BLaER1 (cell line): ENCODE measurements around the gene ANKRD33.
A peak's percentile ranks its signal among the peaks of the same experiment; 100 is the strongest.

Experiments used
- H3K27ac ChIP-seq: shearing (Covaris generic); formaldehyde crosslinking; 2 replicates; pipeline ENCODE4 v1.8.1; 2022
- H3K27me3 ChIP-seq: shearing (Covaris generic); formaldehyde crosslinking; 2 replicates; pipeline ENCODE4 v1.8.1; 2022
- H3K36me3 ChIP-seq: shearing (Covaris generic); formaldehyde crosslinking; 2 replicates; pipeline ENCODE4 v1.8.1; 2022
- H3K4me1 ChIP-seq: shearing (Covaris generic); formaldehyde crosslinking; 2 replicates; pipeline ENCODE4 v1.8.1; 2022
- H3K4me2 ChIP-seq: shearing (Covaris generic); formaldehyde crosslinking; 2 replicates; pipeline ENCODE4 v1.8.1; 2022
- H3K4me3 ChIP-seq: shearing (Covaris generic); formaldehyde crosslinking; 2 replicates; pipeline ENCODE4 v1.8.1; 2022
- H3K9ac ChIP-seq: shearing (Covaris generic); formaldehyde crosslinking; 2 replicates; pipeline ENCODE4 v1.8.1; 2022
- H3K9me3 ChIP-seq: shearing (Covaris generic); formaldehyde crosslinking; 2 replicates; pipeline ENCODE4 v1.8.1; 2022
- H4K20me1 ChIP-seq: shearing (Covaris generic); formaldehyde crosslinking; 2 replicates; pipeline ENCODE4 v1.8.1; 2022
- Cebpa-rat ChIP-seq: shearing (Covaris generic); IDR thresholded peaks from 2 replicates; pipeline ENCODE4 v1.8.1; 2022

The ANKRD33 gene

DNA sequence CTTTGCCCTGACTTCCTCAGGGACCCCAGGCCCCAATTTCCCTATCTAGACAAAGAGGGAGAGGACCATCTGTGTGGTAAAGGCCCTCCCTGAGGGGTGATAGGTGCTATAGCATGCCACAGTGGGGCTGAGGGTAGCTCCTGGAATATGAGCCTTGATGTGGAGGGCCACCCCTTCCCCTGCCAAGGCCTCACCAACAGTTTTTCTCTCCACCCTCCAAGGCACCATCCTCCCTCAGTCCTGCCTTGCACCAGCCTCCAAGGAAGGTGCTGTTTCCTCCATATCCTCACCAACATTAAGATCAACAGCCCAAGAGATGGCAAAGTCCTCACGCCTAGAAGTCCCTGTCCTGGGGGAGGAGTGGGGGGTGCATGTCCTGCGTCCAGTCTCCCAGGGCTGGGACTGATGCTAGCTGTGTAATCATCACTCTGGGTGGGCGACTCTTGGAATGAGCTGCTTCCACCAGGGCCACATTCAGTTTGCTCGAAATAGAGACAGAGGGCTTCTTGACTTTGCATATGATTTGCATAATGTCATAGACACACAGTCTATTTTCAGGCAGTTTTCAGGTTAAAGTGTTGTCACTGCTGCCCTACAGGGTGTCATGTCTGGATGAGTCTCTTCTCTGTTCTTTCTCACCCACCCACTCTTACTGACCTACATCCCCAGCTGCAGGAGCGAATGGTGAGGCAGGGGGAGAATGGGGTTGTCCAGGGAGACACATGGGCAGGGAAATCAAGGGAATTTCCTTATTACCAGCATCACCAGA, 36.8 kb downstream of the ANKRD33 start:
- peaks cover 43% of the 10 kb centered on the region for H3K4me1 ChIP-seq
- H3K4me2 ChIP-seq, result peak overlapping the region; percentile 21
- no peak overlapping the region for H3K27ac ChIP-seq

GRCh38 chr12:51925346-51926063, 37.6 kb downstream of the ANKRD33 start:
- Histone ChIP-seq H3K9me3 (no peaks in the 10 kb centered on the region), H3K36me3 (no peaks in the 10 kb centered on the region), H3K27me3 (no peaks in the 10 kb centered on the region), H3K4me3 (no peak overlapping the region), H3K9ac (no peak overlapping the region), H3K27ac (0 out of 2 replicates have a peak overlapping the region, but pooled peaks have one; percentile 4), H3K4me2 (peak overlapping the region; percentile 21), H4K20me1 (no peaks in the 10 kb centered on the region), H3K4me1 (peaks cover 43% of the 10 kb centered on the region)
- no peak for TF ChIP-seq Cebpa-rat

More for the DNA sequence above, 36.8 kb downstream of the ANKRD33 start:
- Histone ChIP-seq H3K36me3 (no peaks in the 10 kb centered on the region), H3K9me3 (no peaks in the 10 kb centered on the region), H3K4me3 (no peak overlapping the region), H3K9ac (no peak overlapping the region), H4K20me1 (no peaks in the 10 kb centered on the region), H3K27me3 (no peaks in the 10 kb centered on the region)
- TF ChIP-seq Cebpa-rat, result no peak

DNA sequence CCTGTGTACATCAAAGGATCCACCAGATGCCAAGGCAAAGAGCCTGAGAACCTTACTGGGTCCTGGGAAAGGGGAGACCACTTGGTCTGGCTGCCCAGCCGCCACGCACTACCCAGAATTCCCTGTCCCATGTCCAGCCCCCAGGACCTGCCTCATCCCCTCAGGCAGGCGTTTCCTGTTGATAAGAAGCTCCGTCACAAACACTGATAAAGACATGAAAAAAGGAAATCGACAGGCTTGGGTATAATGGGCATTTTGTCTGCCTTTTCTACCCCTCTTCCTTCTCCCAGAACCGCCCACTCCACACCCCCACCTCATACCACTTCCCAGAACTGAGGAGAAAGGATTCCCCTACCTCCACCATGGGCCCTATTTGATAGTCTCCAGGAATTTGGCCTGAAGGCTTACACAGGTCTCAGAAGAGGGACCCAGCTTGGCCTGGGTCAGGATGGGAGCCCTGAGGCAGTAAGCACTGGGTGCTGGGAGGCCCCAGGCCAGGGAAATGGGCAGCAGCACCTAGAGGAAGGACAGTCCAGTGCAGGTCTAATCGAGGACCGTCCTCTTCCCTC, 38.2 kb downstream of the ANKRD33 start:
- peak overlapping the region; percentile 21 for H3K4me2 ChIP-seq
- no peak for TF ChIP-seq Cebpa-rat
- no peaks in the 10 kb centered on the region for H4K20me1 ChIP-seq
- no peaks in the 10 kb centered on the region for H3K27me3 ChIP-seq
- H3K4me1 ChIP-seq, result peaks cover 43% of the 10 kb centered on the region
- no peak overlapping the region for H3K9ac ChIP-seq
- 0 out of 2 replicates have a peak overlapping the region, but pooled peaks have one; percentile 4 for H3K27ac ChIP-seq
- no peak overlapping the region for H3K4me3 ChIP-seq
- H3K9me3 ChIP-seq, result no peaks in the 10 kb centered on the region
- H3K36me3 ChIP-seq, result no peaks in the 10 kb centered on the region

GRCh38 chr12:51926718-51927117, 38.8 kb downstream of the ANKRD33 start:
- Histone ChIP-seq H3K9me3 (no peaks in the 10 kb centered on the region), H3K4me1 (peaks cover 43% of the 10 kb centered on the region), H3K27me3 (no peaks in the 10 kb centered on the region), H3K36me3 (no peaks in the 10 kb centered on the region), H3K4me2 (no peak overlapping the region), H4K20me1 (no peaks in the 10 kb centered on the region), H3K9ac (no peak overlapping the region), H3K4me3 (no peak overlapping the region), H3K27ac (no peak overlapping the region)
- TF ChIP-seq Cebpa-rat, result no peak

GRCh38 chr12:51932218-51933076, 44.5 kb downstream of the ANKRD33 start:
- H3K36me3 ChIP-seq, result no peaks in the 10 kb centered on the region
- H3K9ac ChIP-seq, result no peak overlapping the region
- no peak for TF ChIP-seq Cebpa-rat
- H3K27ac ChIP-seq, result no peak overlapping the region
- no peaks in the 10 kb centered on the region for H3K27me3 ChIP-seq
- H3K9me3 ChIP-seq, result no peaks in the 10 kb centered on the region
- H3K4me3 ChIP-seq, result no peak overlapping the region
- H3K4me2 ChIP-seq, result no peak overlapping the region
- H3K4me1 ChIP-seq, result no peaks in the 10 kb centered on the region
- H4K20me1 ChIP-seq, result no peaks in the 10 kb centered on the region

DNA sequence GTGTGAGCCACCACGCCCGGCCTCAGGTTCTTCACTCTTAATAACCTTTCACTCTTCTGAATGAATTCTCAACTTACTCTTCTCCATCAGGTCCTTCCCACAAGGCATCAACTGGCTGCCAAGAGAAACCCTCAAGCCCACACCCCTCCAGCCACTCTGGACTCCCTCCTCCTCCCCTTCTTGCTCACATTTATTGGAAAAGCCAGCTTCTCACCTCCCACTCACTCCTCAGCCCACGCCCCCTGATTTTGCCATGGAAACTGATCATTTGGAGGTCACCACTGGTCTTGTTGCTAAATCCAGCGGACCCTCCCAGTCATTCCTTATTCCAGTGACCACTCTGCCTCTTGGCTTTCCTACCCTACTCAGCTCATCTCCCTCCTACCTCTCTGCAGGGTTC, 46.2 kb downstream of the ANKRD33 start:
- no peaks in the 10 kb centered on the region for H4K20me1 ChIP-seq
- H3K27me3 ChIP-seq, result no peaks in the 10 kb centered on the region
- no peak overlapping the region for H3K9ac ChIP-seq
- no peak overlapping the region for H3K4me3 ChIP-seq
- H3K4me1 ChIP-seq, result no peaks in the 10 kb centered on the region
- no peak overlapping the region for H3K4me2 ChIP-seq
- no peaks in the 10 kb centered on the region for H3K9me3 ChIP-seq
- no peak for TF ChIP-seq Cebpa-rat
- H3K27ac ChIP-seq, result no peak overlapping the region
- H3K36me3 ChIP-seq, result no peaks in the 10 kb centered on the region

- no peak for TF ChIP-seq Cebpa-rat
- no peak overlapping the region for H3K9ac ChIP-seq
- no peak overlapping the region for H3K27ac ChIP-seq
- H3K36me3 ChIP-seq, result no peaks in the 10 kb centered on the region
- no peaks in the 10 kb centered on the region for H3K27me3 ChIP-seq
- no peaks in the 10 kb centered on the region for H4K20me1 ChIP-seq
- no peak overlapping the region for H3K4me3 ChIP-seq
- H3K9me3 ChIP-seq, result no peaks in the 10 kb centered on the region
- H3K4me1 ChIP-seq, result peaks cover 33% of the 10 kb centered on the region
- H3K4me2 ChIP-seq, result no peak overlapping the region
Measured at GRCh38 chr12:51937926-51938325, 50.0 kb downstream of the ANKRD33 start.

DNA sequence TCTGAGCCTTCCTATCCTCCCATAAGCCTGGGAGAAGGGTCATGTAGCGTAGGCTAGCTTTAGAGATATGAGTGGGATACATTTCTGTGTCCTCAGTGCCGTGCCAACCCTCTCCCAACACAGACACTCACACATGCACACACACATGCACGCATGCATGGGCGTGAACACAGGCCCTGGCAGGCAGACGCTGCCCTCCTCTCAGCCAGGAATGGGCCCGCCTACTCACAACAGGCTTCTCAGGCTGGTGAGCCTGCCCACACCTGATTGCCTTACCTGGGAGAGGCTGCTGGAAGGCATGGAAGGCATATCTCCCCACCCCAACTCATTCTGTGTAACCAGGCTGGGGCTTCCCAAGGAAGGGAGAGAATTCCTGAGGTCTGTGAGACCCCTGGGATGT, 50.8 kb downstream of the ANKRD33 start:
- no peaks in the 10 kb centered on the region for H3K36me3 ChIP-seq
- H3K27me3 ChIP-seq, result no peaks in the 10 kb centered on the region
- peaks cover 36% of the 10 kb centered on the region for H3K4me1 ChIP-seq
- no peak overlapping the region for H3K4me2 ChIP-seq
- H3K9ac ChIP-seq, result no peak overlapping the region
- no peak overlapping the region for H3K4me3 ChIP-seq
- peaks cover under 1% of the 10 kb centered on the region; the same call in 1 of the 2 replicates for H3K9me3 ChIP-seq
- H3K27ac ChIP-seq, result no peak overlapping the region
- no peaks in the 10 kb centered on the region for H4K20me1 ChIP-seq
- no peak for TF ChIP-seq Cebpa-rat

DNA sequence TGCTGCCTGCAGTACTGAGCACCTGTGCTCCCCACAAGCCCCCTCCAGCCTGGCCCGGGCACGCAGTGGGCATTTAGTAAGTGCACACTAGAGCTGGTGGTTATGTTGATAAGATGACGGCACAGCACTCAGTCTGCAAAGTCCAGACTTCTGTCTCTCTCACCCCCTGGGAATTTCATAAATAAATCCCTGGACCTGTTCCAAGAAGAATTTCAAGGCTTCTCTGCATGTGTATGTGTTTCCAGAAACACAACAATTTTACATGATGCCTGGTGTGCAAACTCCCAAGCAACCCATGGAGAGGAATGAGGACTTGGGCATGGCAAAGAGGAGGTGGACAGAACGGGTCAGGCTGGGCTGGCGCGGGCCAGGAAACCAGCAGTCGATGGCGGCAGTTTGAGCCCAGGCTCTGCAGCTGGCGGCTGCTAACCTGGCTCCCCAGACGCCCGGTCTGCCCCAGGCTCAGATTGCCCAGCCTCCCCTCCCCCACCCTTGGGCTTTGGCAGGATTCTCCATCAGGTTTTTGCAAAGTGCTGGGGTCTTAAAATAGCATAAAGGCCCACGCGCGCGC, 53.2 kb downstream of the ANKRD33 start:
- Histone ChIP-seq H3K27ac (peak overlapping the region; percentile 39; the same call in 1 of the 2 replicates), H3K4me1 (peaks cover 36% of the 10 kb centered on the region), H3K9me3 (peaks cover 19% of the 10 kb centered on the region), H3K9ac (0 out of 2 replicates have a peak overlapping the region, but pooled peaks have one; percentile 27), H3K4me2 (peak overlapping the region; percentile 79), H4K20me1 (no peaks in the 10 kb centered on the region), H3K27me3 (no peaks in the 10 kb centered on the region), H3K4me3 (peak overlapping the region; percentile 37), H3K36me3 (no peaks in the 10 kb centered on the region)
- no peak for TF ChIP-seq Cebpa-rat
